Neural cell (in vitro differentiated cells): ENCODE results near the gene CARMIL1. TPM values are rescaled to one million over a fixed set of nuclear protein-coding genes. Genes with fewer than 3 reads are reported as not detected.

Experiments used
- H2AFZ ChIP-seq: fragments of 200-600, 300-800 bp; sonication (generic), shearing (Covaris generic); 2 replicates; pipeline ENCODE4 v1.6.0; 2014; ENCODE audit warnings: low read depth, mild to moderate bottlenecking, antibody characterized with exemption, low read length, moderate library complexity
- H3F3A ChIP-seq: fragments of 200-600 bp; shearing (Covaris generic); 2 replicates; pipeline ENCODE4 v1.6.1; 2016; ENCODE audit warnings: mild to moderate bottlenecking, moderate library complexity, mixed read lengths, antibody characterized with exemption, low read length; ENCODE audit not compliant: insufficient read depth, poor library complexity, severe bottlenecking
- H3K27ac ChIP-seq: fragments of 200-600, 300-800 bp; sonication (generic), shearing (Covaris generic); 2 replicates; pipeline ENCODE4 v1.5.1; 2014; ENCODE audit warnings: mild to moderate bottlenecking, low read length, moderate library complexity
- H3K27me3 ChIP-seq: fragments of 300-800, 200-600 bp; sonication (generic), shearing (Covaris generic); 2 replicates; pipeline ENCODE4 v1.6.0; 2014; ENCODE audit warnings: mild to moderate bottlenecking, low read depth, low read length, moderate library complexity; ENCODE audit not compliant: insufficient read depth
- H3K36me3 ChIP-seq: fragments of 300-800, 200-600 bp; sonication (generic), shearing (Covaris generic); 2 replicates; pipeline ENCODE4 v1.5.1; 2014; ENCODE audit warnings: mild to moderate bottlenecking, antibody characterized with exemption, low read length, moderate library complexity; ENCODE audit not compliant: insufficient read depth
- H3K4me2 ChIP-seq: fragments of 300-800, 200-600 bp; sonication (generic), shearing (Covaris generic); 2 replicates; pipeline ENCODE4 v1.6.0; 2014; ENCODE audit warnings: mild to moderate bottlenecking, low read length
- H3K4me3 ChIP-seq: fragments of 300-800, 200-600 bp; sonication (generic), shearing (Covaris generic); 2 replicates; pipeline ENCODE4 v1.5.1; 2014; ENCODE audit warnings: mild to moderate bottlenecking, low read length, moderate library complexity
- H3K79me2 ChIP-seq: fragments of 200-600 bp; shearing (Covaris generic); replicated peaks from 2 replicates; pipeline ENCODE4 v1.6.0; 2014; ENCODE audit warnings: mild to moderate bottlenecking, low read length, moderate library complexity; ENCODE audit not compliant: insufficient read depth
- H3K9ac ChIP-seq: fragments of 300-800, 200-600 bp; sonication (generic), shearing (Covaris generic); 2 replicates; pipeline ENCODE4 v1.6.1; 2016; ENCODE audit warnings: mild to moderate bottlenecking, low read length, mixed read lengths
- H3K9me2 ChIP-seq: fragments of 200-600 bp; shearing (Covaris generic); 2 replicates; pipeline ENCODE4 v1.6.1; 2016; ENCODE audit warnings: mild to moderate bottlenecking, low read length, mixed read lengths; ENCODE audit not compliant: insufficient read depth
- H3K9me3 ChIP-seq: fragments of 200-600, 300-800 bp; sonication (generic), shearing (Covaris generic); 2 replicates; pipeline ENCODE4 v1.6.1; 2016; ENCODE audit warnings: mild to moderate bottlenecking, mixed run types, low read length, moderate library complexity, mixed read lengths
- H4K20me1 ChIP-seq: fragments of 200-600 bp; shearing (Covaris generic); 2 replicates; pipeline ENCODE4 v1.6.1; 2016; ENCODE audit warnings: mild to moderate bottlenecking, mixed run types; ENCODE audit not compliant: insufficient read depth
- CTCF ChIP-seq: fragments of 450-650 bp; IDR thresholded peaks from 2 replicates; pipeline ENCODE4 v1.5.1; 2014; ENCODE audit warnings: antibody characterized with exemption, mild to moderate bottlenecking, moderate library complexity; ENCODE audit not compliant: poor library complexity, severe bottlenecking
- EP300 ChIP-seq: fragments of 450-650 bp; conservative IDR thresholded peaks from 2 replicates; pipeline ENCODE4 v1.6.1; 2014; ENCODE audit warnings: antibody characterized with exemption, mild to moderate bottlenecking, moderate library complexity; ENCODE audit not compliant: poor library complexity, severe bottlenecking
- EZH2 ChIP-seq: fragments of 200-600, 300-800 bp; shearing (Covaris generic), sonication (generic); IDR thresholded peaks from 2 replicates; pipeline ENCODE4 v1.6.1; 2014; ENCODE audit warnings: antibody characterized with exemption, low read length, borderline replicate concordance, mild to moderate bottlenecking; ENCODE audit not compliant: insufficient read depth, poor library complexity, severe bottlenecking
- MXI1 ChIP-seq: fragments of 450-650 bp; conservative IDR thresholded peaks from 2 replicates; pipeline ENCODE4 v1.6.1; 2014; ENCODE audit warnings: antibody characterized with exemption, mild to moderate bottlenecking; ENCODE audit not compliant: poor library complexity, severe bottlenecking
- POLR2AphosphoS5 ChIP-seq: IDR thresholded peaks from 2 replicates; pipeline ENCODE4 v1.6.1; 2012
- RAD21 ChIP-seq: fragments of 450-650 bp; conservative IDR thresholded peaks from 2 replicates; pipeline ENCODE4 v1.6.1; 2014; ENCODE audit warnings: antibody characterized with exemption, mild to moderate bottlenecking, moderate library complexity
- SMC3 ChIP-seq: fragments of 450-650 bp; conservative IDR thresholded peaks from 2 replicates; pipeline ENCODE4 v1.6.1; 2014; ENCODE audit warnings: antibody characterized with exemption, mild to moderate bottlenecking, moderate library complexity; ENCODE audit not compliant: poor library complexity
- TAF1 ChIP-seq: IDR thresholded peaks from 2 replicates; pipeline ENCODE4 v1.6.1; 2012; ENCODE audit warnings: low read depth
- polyA plus RNA-seq: library from polyadenylated mRNA; depleted of rRNA; stranded (reverse); fragments of >200 nt; gene quantifications from 2 replicates; pipeline ENCODE4 v1.2.3, GENCODE V29; 2014
- TF ChIP-seq, protein P1 (sequence below): IDR thresholded peaks from 2 replicates; pipeline ENCODE4 v1.6.1; 2012; ENCODE audit warnings: borderline replicate concordance

The CARMIL1 gene
- polyA plus RNA-seq, 1 donor from 2014 or later: 5.3 TPM

- Histone ChIP-seq H3K9ac (no peak overlapping the region), H3K79me2 (no peaks in the 10 kb centered on the region), H3K27ac (no peak overlapping the region), H3F3A (no peaks in the 10 kb centered on the region), H2AFZ (no peak overlapping the region), H3K9me2 (no peaks in the 10 kb centered on the region), H3K27me3 (no peaks in the 10 kb centered on the region), H3K36me3 (no peaks in the 10 kb centered on the region), H3K4me2 (no peak overlapping the region), H3K9me3 (no peaks in the 10 kb centered on the region), H3K4me3 (no peak overlapping the region), H4K20me1 (no peaks in the 10 kb centered on the region)
- TF ChIP-seq CTCF (no peak), EZH2 (no peak), EP300 (no peak), MXI1 (no peak)
- TF ChIP-seq, protein P1, sequence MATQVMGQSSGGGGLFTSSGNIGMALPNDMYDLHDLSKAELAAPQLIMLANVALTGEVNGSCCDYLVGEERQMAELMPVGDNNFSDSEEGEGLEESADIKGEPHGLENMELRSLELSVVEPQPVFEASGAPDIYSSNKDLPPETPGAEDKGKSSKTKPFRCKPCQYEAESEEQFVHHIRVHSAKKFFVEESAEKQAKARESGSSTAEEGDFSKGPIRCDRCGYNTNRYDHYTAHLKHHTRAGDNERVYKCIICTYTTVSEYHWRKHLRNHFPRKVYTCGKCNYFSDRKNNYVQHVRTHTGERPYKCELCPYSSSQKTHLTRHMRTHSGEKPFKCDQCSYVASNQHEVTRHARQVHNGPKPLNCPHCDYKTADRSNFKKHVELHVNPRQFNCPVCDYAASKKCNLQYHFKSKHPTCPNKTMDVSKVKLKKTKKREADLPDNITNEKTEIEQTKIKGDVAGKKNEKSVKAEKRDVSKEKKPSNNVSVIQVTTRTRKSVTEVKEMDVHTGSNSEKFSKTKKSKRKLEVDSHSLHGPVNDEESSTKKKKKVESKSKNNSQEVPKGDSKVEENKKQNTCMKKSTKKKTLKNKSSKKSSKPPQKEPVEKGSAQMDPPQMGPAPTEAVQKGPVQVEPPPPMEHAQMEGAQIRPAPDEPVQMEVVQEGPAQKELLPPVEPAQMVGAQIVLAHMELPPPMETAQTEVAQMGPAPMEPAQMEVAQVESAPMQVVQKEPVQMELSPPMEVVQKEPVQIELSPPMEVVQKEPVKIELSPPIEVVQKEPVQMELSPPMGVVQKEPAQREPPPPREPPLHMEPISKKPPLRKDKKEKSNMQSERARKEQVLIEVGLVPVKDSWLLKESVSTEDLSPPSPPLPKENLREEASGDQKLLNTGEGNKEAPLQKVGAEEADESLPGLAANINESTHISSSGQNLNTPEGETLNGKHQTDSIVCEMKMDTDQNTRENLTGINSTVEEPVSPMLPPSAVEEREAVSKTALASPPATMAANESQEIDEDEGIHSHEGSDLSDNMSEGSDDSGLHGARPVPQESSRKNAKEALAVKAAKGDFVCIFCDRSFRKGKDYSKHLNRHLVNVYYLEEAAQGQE: no peak
Observed at GRCh38 chr6:25476126-25476525, 197.0 kb downstream of the CARMIL1 start.

- no peak overlapping the region for H3K27ac ChIP-seq
- H3K36me3 ChIP-seq: no peaks in the 10 kb centered on the region
- no peaks in the 10 kb centered on the region for H3K9me2 ChIP-seq
- H4K20me1 ChIP-seq: no peaks in the 10 kb centered on the region
- H3K27me3 ChIP-seq: no peaks in the 10 kb centered on the region
- no peak overlapping the region for H2AFZ ChIP-seq
- TF ChIP-seq EP300 (no peak), RAD21 (no peak), EZH2 (no peak), SMC3 (no peak), POLR2AphosphoS5 (no peak)
- no peaks in the 10 kb centered on the region for H3F3A ChIP-seq
- H3K4me2 ChIP-seq: no peak overlapping the region
- no peaks in the 10 kb centered on the region for H3K9me3 ChIP-seq
- no peak overlapping the region for H3K9ac ChIP-seq
- no peak overlapping the region for H3K4me3 ChIP-seq
- H3K79me2 ChIP-seq: no peaks in the 10 kb centered on the region
Observed at GRCh38 chr6:25477006-25477590, 197.9 kb downstream of the CARMIL1 start.

DNA sequence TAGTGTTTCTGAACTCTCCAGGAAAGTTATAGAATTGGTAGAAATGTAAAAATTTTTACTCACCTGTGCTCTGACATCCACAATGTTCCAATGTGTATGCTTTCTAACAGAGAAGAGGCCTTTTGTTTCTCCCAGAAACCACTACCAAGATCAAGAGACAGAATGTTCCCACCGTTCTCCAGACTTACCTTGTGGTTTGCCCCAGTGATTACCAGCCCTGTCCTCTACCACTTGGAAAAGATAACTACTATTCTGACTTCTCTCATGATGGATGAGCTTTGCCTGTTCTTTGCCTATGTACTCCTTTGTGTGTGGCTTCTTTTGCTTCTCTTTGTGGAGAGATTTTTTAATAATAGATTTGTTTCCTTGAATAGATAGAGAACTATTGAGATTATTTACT, 199.8 kb downstream of the CARMIL1 start:
- no peak overlapping the region for H3K4me3 ChIP-seq
- no peaks in the 10 kb centered on the region for H3K27me3 ChIP-seq
- no peaks in the 10 kb centered on the region for H3K36me3 ChIP-seq
- TF ChIP-seq TAF1 (no peak), EP300 (no peak), EZH2 (no peak), CTCF (no peak), POLR2AphosphoS5 (no peak), MXI1 (no peak), RAD21 (no peak), SMC3 (no peak)
- TF ChIP-seq, protein P1: no peak
- no peaks in the 10 kb centered on the region for H3K79me2 ChIP-seq
- no peak overlapping the region for H3K4me2 ChIP-seq
- H3K9me3 ChIP-seq: no peaks in the 10 kb centered on the region
- no peaks in the 10 kb centered on the region for H3K9me2 ChIP-seq
- H2AFZ ChIP-seq: no peak overlapping the region
- H4K20me1 ChIP-seq: no peaks in the 10 kb centered on the region
- H3K9ac ChIP-seq: no peak overlapping the region
- H3F3A ChIP-seq: no peaks in the 10 kb centered on the region
- H3K27ac ChIP-seq: no peak overlapping the region
